Measurements from ENCODE around the gene PTGES3. TPM values are rescaled to one million over a fixed set of nuclear protein-coding genes. Genes with fewer than 3 reads are reported as not detected.

PTGES3 gene
- total and polyA plus RNA-seq, 4 donors, result 65.0 to 94.1 (median 81.3) TPM

DNA sequence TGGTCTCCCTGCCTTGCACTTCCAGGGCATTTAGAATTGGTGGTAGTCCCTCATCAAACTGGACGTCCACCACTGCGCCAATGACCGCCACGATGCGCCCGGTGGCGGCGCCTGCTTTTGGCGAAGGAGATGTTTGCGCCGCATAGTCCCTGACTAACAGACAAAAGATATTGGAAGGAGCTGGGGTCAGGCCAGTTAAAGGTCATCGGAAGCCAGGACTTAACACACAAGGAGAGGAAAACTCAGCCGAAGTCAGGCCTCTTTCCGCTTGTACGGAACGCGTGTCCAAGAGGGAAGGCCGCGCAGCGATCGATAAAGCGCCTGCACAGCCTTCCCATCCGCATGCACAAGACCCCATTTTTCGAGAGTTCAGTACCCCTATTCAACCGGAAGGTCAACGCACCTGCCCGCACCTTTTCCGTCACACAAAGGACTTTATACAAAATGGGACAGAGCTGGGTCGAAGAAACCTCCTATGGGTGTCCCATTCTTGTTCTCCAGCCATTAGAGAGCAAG lies 42.8 kb downstream of the PTGES3 start:
- H3K9ac ChIP-seq (ENCODE audit: low read depth in 1 of 2, low read length in 2 of 2), result peak overlapping the region; percentile 98
- TF ChIP-seq, protein P1, sequence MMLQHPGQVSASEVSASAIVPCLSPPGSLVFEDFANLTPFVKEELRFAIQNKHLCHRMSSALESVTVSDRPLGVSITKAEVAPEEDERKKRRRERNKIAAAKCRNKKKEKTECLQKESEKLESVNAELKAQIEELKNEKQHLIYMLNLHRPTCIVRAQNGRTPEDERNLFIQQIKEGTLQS (IDR thresholded peaks at IDR 0.05), result no peak
- TF ChIP-seq FOXA1 (IDR thresholded peaks at IDR 0.05) (no peak), SP1 (IDR thresholded peaks at IDR 0.05) (no peak), NR2F2 (IDR thresholded peaks at IDR 0.05) (peak; percentile 46), TAF1 (conservative IDR thresholded peaks at IDR 0.05) (no peak), YY1 (IDR thresholded peaks at IDR 0.05) (no peak), RAD21 (IDR thresholded peaks at IDR 0.05) (no peak), GABPA (IDR thresholded peaks at IDR 0.05 in 1 of 2, conservative IDR thresholded peaks at IDR 0.05 in 1 of 2) (no peak), JUND (IDR thresholded peaks at IDR 0.05) (no peak), FOXA2 (IDR thresholded peaks at IDR 0.05) (no peak), EGR1 (IDR thresholded peaks at IDR 0.05; ENCODE audit: low read depth in 2 of 2) (no peak), RXRA (IDR thresholded peaks at IDR 0.05) (peak; percentile 40 to 45), HNF4G (IDR thresholded peaks at IDR 0.05) (no peak), HNF4A (conservative IDR thresholded peaks at IDR 0.05) (no peak)
- TF ChIP-seq, protein P2, sequence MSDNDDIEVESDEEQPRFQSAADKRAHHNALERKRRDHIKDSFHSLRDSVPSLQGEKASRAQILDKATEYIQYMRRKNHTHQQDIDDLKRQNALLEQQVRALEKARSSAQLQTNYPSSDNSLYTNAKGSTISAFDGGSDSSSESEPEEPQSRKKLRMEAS (IDR thresholded peaks at IDR 0.05), result peak; percentile 7
- TF ChIP-seq, protein P3, sequence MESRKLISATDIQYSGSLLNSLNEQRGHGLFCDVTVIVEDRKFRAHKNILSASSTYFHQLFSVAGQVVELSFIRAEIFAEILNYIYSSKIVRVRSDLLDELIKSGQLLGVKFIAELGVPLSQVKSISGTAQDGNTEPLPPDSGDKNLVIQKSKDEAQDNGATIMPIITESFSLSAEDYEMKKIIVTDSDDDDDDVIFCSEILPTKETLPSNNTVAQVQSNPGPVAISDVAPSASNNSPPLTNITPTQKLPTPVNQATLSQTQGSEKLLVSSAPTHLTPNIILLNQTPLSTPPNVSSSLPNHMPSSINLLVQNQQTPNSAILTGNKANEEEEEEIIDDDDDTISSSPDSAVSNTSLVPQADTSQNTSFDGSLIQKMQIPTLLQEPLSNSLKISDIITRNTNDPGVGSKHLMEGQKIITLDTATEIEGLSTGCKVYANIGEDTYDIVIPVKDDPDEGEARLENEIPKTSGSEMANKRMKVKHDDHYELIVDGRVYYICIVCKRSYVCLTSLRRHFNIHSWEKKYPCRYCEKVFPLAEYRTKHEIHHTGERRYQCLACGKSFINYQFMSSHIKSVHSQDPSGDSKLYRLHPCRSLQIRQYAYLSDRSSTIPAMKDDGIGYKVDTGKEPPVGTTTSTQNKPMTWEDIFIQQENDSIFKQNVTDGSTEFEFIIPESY (IDR thresholded peaks at IDR 0.05), result no peak
- TF ChIP-seq, protein P4, sequence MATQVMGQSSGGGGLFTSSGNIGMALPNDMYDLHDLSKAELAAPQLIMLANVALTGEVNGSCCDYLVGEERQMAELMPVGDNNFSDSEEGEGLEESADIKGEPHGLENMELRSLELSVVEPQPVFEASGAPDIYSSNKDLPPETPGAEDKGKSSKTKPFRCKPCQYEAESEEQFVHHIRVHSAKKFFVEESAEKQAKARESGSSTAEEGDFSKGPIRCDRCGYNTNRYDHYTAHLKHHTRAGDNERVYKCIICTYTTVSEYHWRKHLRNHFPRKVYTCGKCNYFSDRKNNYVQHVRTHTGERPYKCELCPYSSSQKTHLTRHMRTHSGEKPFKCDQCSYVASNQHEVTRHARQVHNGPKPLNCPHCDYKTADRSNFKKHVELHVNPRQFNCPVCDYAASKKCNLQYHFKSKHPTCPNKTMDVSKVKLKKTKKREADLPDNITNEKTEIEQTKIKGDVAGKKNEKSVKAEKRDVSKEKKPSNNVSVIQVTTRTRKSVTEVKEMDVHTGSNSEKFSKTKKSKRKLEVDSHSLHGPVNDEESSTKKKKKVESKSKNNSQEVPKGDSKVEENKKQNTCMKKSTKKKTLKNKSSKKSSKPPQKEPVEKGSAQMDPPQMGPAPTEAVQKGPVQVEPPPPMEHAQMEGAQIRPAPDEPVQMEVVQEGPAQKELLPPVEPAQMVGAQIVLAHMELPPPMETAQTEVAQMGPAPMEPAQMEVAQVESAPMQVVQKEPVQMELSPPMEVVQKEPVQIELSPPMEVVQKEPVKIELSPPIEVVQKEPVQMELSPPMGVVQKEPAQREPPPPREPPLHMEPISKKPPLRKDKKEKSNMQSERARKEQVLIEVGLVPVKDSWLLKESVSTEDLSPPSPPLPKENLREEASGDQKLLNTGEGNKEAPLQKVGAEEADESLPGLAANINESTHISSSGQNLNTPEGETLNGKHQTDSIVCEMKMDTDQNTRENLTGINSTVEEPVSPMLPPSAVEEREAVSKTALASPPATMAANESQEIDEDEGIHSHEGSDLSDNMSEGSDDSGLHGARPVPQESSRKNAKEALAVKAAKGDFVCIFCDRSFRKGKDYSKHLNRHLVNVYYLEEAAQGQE (IDR thresholded peaks at IDR 0.05), result no peak
- TF ChIP-seq, protein P5, sequence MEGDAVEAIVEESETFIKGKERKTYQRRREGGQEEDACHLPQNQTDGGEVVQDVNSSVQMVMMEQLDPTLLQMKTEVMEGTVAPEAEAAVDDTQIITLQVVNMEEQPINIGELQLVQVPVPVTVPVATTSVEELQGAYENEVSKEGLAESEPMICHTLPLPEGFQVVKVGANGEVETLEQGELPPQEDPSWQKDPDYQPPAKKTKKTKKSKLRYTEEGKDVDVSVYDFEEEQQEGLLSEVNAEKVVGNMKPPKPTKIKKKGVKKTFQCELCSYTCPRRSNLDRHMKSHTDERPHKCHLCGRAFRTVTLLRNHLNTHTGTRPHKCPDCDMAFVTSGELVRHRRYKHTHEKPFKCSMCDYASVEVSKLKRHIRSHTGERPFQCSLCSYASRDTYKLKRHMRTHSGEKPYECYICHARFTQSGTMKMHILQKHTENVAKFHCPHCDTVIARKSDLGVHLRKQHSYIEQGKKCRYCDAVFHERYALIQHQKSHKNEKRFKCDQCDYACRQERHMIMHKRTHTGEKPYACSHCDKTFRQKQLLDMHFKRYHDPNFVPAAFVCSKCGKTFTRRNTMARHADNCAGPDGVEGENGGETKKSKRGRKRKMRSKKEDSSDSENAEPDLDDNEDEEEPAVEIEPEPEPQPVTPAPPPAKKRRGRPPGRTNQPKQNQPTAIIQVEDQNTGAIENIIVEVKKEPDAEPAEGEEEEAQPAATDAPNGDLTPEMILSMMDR (IDR thresholded peaks at IDR 0.05; ENCODE audit: low read depth, low read length, missing input control), result no peak
- H3K27me3 ChIP-seq (ENCODE audit: control insufficient read depth in 4 of 4, insufficient read depth in 4 of 4, low read length in 3 of 4), result no peaks in the 10 kb centered on the region
- peak; percentile 60 for DNase-seq (ENCODE audit: low spot score)
- H3K4me1 ChIP-seq (ENCODE audit: control insufficient read depth in 4 of 4, insufficient read depth in 4 of 4, low read length in 3 of 4), result peaks cover 2 to 16% (median 8%) of the 10 kb centered on the region in 4 donors
- peak overlapping the region; percentile 73 to 99 (median 97) for H3K4me3 ChIP-seq (ENCODE audit: low read depth in 1 of 3, low read length in 3 of 3)
- H3K27ac ChIP-seq (ENCODE audit: low read depth in 1 of 2, low read length in 2 of 2), result peak overlapping the region; percentile 79 to 91
- under 1% methylated on average over 29 of the region's 29 CpGs for WGBS
- no peaks in the 10 kb centered on the region for H3K9me3 ChIP-seq (ENCODE audit: control insufficient read depth in 4 of 4, low read length in 3 of 4)
- H3K36me3 ChIP-seq (ENCODE audit: control insufficient read depth in 4 of 4, insufficient read depth in 3 of 4, low read depth in 1 of 4, low read length in 3 of 4), result peaks cover 8 to 31% (median 23%) of the 10 kb centered on the region in 4 donors

All from liver (tissue), 9 donors.